Endodermal cell (in vitro differentiated cells): Measurements from ENCODE around the gene RASA2. TPM values are rescaled to one million over a fixed set of nuclear protein-coding genes. Genes with fewer than 3 reads are reported as not detected.

ENCODE experiments used
- DNase-seq: peaks from one replicate; pipeline ENCODE4 v3.0.0-alpha.2; 2017
- H3K27ac ChIP-seq: 2 replicates; pipeline ENCODE4 v1.5.1; 2013; ENCODE audit warnings: mild to moderate bottlenecking, low read depth, low read length, moderate library complexity
- H3K27me3 ChIP-seq: 2 replicates; pipeline ENCODE4 v1.6.1; 2013; ENCODE audit warnings: mild to moderate bottlenecking, low read length, moderate library complexity; ENCODE audit not compliant: insufficient read depth, control insufficient read depth, poor library complexity, severe bottlenecking
- H3K36me3 ChIP-seq: 2 replicates; pipeline ENCODE4 v1.7.0; 2013; ENCODE audit warnings: mild to moderate bottlenecking, low read length, moderate library complexity; ENCODE audit not compliant: control insufficient read depth, insufficient read depth
- H3K4me1 ChIP-seq: one replicate; pipeline ENCODE4 v1.7.0; 2013; ENCODE audit warnings: low read length; ENCODE audit not compliant: control insufficient read depth, insufficient read depth
- H3K4me3 ChIP-seq: 2 replicates; pipeline ENCODE4 v1.5.1; 2013; ENCODE audit warnings: mild to moderate bottlenecking, low read length, moderate library complexity
- H3K9ac ChIP-seq: 2 replicates; pipeline ENCODE4 v1.6.1; 2013; ENCODE audit warnings: mild to moderate bottlenecking, low read length, moderate library complexity; ENCODE audit not compliant: poor library complexity, severe bottlenecking; ENCODE audit errors: extremely low read depth
- H3K9me3 ChIP-seq: 2 replicates; pipeline ENCODE4 v1.6.1; 2013; ENCODE audit warnings: mild to moderate bottlenecking, low read length, moderate library complexity; ENCODE audit not compliant: control insufficient read depth
- H3K27ac Mint-ChIP-seq: 2 replicates; pipeline ENCODE4 v1.8.0; 2020; ENCODE audit warnings: mixed read lengths
- H3K27me3 Mint-ChIP-seq: 2 replicates; pipeline ENCODE4 v1.8.0; 2021; ENCODE audit warnings: mild to moderate bottlenecking, mixed read lengths; ENCODE audit not compliant: insufficient read depth
- H3K36me3 Mint-ChIP-seq: 2 replicates; pipeline ENCODE4 v1.8.0; 2020; ENCODE audit warnings: low read depth, mixed read lengths
- H3K4me1 Mint-ChIP-seq: 2 replicates; pipeline ENCODE4 v1.8.0; 2020; ENCODE audit warnings: mixed read lengths
- H3K4me3 Mint-ChIP-seq: 2 replicates; pipeline ENCODE4 v1.8.0; 2020; ENCODE audit warnings: mild to moderate bottlenecking, moderate library complexity, mixed read lengths
- H3K9me3 Mint-ChIP-seq: 2 replicates; pipeline ENCODE4 v1.8.0; 2020; ENCODE audit warnings: mild to moderate bottlenecking, mixed read lengths
- WGBS, 2 experiments: methylation state at CpG; one replicate each; pipeline versions ENCODE4 v1.1.5 to v1.1.7; 2013; ENCODE audit warnings: missing lambda C conversion rate in 2 of 2, mixed read lengths in 1 of 2; ENCODE audit not compliant: insufficient coverage in 1 of 2, insufficient read length in 1 of 2; 5-methylcytosine and 5-hydroxymethylcytosine counted together
- total RNA-seq, 2 donors: library from RNA; stranded (reverse); fragmentation: NEBNext Ultra II Directional in 1 of 2; extraction: Animal tissue kit (Norgen Biotek cat#: 25700) in 1 of 2; gene quantifications; 2 replicates in 1 of 2; 3 replicates in 1 of 2; pipeline ENCODE4 v1.2.1, GENCODE V29; 2021
- TF ChIP-seq, protein P1 (sequence below): fragments of 200-600 bp; sonication (generic); conservative IDR thresholded peaks from 2 replicates; pipeline ENCODE4 v1.5.0; 2021; ENCODE audit warnings: antibody characterized with exemption, mild to moderate bottlenecking

The RASA2 gene
- total RNA-seq, 2 donors from 2014 or later: 20.5 to 25.0 TPM

- Mint-ChIP-seq H3K9me3 (peaks cover 8% of the 10 kb centered on the region), H3K36me3 (no peaks in the 10 kb centered on the region), H3K4me3 (no peak overlapping the region), H3K27me3 (no peaks in the 10 kb centered on the region), H3K27ac (no peak overlapping the region), H3K4me1 (peaks cover 5% of the 10 kb centered on the region)
- no peaks in the 10 kb centered on the region for H3K9me3 ChIP-seq
- H3K27ac ChIP-seq: no peak overlapping the region
- H3K27me3 ChIP-seq: no peaks in the 10 kb centered on the region
- H3K4me3 ChIP-seq: no peak overlapping the region
- 75 to 82% methylated on average over 7 to 8 of the region's 8 CpGs for WGBS, 2 experiments
- TF ChIP-seq, protein P1, sequence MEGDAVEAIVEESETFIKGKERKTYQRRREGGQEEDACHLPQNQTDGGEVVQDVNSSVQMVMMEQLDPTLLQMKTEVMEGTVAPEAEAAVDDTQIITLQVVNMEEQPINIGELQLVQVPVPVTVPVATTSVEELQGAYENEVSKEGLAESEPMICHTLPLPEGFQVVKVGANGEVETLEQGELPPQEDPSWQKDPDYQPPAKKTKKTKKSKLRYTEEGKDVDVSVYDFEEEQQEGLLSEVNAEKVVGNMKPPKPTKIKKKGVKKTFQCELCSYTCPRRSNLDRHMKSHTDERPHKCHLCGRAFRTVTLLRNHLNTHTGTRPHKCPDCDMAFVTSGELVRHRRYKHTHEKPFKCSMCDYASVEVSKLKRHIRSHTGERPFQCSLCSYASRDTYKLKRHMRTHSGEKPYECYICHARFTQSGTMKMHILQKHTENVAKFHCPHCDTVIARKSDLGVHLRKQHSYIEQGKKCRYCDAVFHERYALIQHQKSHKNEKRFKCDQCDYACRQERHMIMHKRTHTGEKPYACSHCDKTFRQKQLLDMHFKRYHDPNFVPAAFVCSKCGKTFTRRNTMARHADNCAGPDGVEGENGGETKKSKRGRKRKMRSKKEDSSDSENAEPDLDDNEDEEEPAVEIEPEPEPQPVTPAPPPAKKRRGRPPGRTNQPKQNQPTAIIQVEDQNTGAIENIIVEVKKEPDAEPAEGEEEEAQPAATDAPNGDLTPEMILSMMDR: no peak
- no peaks in the 10 kb centered on the region for H3K36me3 ChIP-seq
- no peaks in the 10 kb centered on the region for H3K4me1 ChIP-seq
- peak; percentile 79 for DNase-seq
- no peak overlapping the region for H3K9ac ChIP-seq
Observed at GRCh38 chr3:141646760-141647561, 160.1 kb downstream of the RASA2 start.

- H3K36me3 ChIP-seq: no peaks in the 10 kb centered on the region
- H3K9me3 ChIP-seq: no peaks in the 10 kb centered on the region
- no peak overlapping the region for H3K27ac ChIP-seq
- TF ChIP-seq, protein P1: no peak
- H3K27me3 ChIP-seq: no peaks in the 10 kb centered on the region
- H3K4me3 Mint-ChIP-seq: no peak overlapping the region
- no peak overlapping the region for H3K9ac ChIP-seq
- WGBS, 2 experiments: 69 to 100% methylated on average over 2 to 3 of the region's 3 CpGs
- H3K27ac Mint-ChIP-seq: no peak overlapping the region
- DNase-seq: no peak
- H3K9me3 Mint-ChIP-seq: peaks cover 8% of the 10 kb centered on the region
- no peak overlapping the region for H3K4me3 ChIP-seq
- no peaks in the 10 kb centered on the region for H3K27me3 Mint-ChIP-seq
- no peaks in the 10 kb centered on the region for H3K4me1 ChIP-seq
- H3K4me1 Mint-ChIP-seq: peaks cover 5% of the 10 kb centered on the region
- no peaks in the 10 kb centered on the region for H3K36me3 Mint-ChIP-seq
Observed at GRCh38 chr3:141647562-141647915, 160.7 kb downstream of the RASA2 start.

DNA sequence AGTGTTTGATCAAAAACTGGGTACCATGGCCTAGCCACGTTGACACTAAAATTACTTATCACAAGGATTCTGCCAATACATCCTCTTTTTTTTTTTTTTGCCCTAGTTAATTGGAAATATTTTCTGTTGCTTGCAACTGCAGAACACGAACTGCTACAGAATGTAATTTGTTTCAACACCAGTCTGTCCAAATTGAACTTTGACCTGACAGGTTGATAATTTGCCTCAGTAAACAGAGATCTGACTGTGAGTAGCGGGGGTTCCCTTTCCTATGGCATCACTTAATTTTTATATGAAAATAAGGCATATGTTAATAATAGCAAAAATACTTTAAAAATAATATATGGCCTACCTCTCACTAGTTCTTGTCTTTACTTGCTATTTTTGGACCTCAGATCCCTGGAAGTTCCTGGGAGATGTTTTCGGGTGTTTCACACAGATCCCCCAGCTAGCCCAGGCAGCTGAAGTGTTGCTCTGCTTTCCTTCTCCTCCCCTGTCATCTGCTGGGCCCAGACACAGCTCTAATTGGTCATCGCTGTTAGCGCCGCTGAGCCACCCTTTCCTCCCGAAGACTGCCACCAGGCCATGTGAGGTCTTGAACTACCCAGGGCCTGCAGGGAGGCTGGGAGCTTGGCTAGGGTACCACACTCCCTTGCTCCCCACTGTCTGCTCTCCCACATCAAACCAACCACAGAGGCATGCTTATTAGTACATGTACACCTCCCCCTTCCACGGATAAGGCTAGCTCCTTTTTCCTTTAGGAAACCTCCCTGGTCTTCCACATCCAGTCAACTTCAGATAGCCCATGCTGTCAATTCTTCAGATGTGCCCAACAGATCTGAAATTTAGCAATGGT is 161.5 kb downstream of the RASA2 start:
- no peaks in the 10 kb centered on the region for H3K4me1 ChIP-seq
- H3K36me3 ChIP-seq: no peaks in the 10 kb centered on the region
- H3K9me3 ChIP-seq: no peaks in the 10 kb centered on the region
- no peak overlapping the region for H3K4me3 ChIP-seq
- no peak overlapping the region for H3K27ac Mint-ChIP-seq
- H3K27me3 Mint-ChIP-seq: no peaks in the 10 kb centered on the region
- no peak overlapping the region for H3K9ac ChIP-seq
- TF ChIP-seq, protein P1: no peak
- H3K9me3 Mint-ChIP-seq: peaks cover 8% of the 10 kb centered on the region
- DNase-seq: no peak
- no peaks in the 10 kb centered on the region for H3K27me3 ChIP-seq
- no peak overlapping the region for H3K4me3 Mint-ChIP-seq
- no peak overlapping the region for H3K27ac ChIP-seq
- H3K4me1 Mint-ChIP-seq: peaks cover 5% of the 10 kb centered on the region
- no peaks in the 10 kb centered on the region for H3K36me3 Mint-ChIP-seq
- 76 to 84% methylated on average over 4 to 9 of the region's 9 CpGs for WGBS, 2 experiments
